K562 (cell line): ENCODE data around the gene ELOVL1. TPM values are rescaled to one million over a fixed set of nuclear protein-coding genes. Genes with fewer than 3 reads are reported as not detected.
A peak's percentile ranks its signal among the peaks of the same experiment; 100 is the strongest.

Source experiments
- CAMTA2 ChIP-seq: fragments of 250-450 bp; sonication (Bioruptor Pico); conservative IDR thresholded peaks from 2 replicates; pipeline ENCODE4 v1.5.1; 2022
- CBX2 ChIP-seq: fragments of 200-600 bp; sonication (generic); IDR thresholded peaks from one replicate; pipeline ENCODE4 v1.6.1; 2012; ENCODE audit warnings: mild to moderate bottlenecking, low read length, inconsistent platforms; ENCODE audit not compliant: insufficient read depth, poor library complexity, severe bottlenecking
- CREM ChIP-seq: IDR thresholded peaks from 2 replicates; pipeline ENCODE4 v1.6.1; 2014; ENCODE audit warnings: antibody characterized with exemption, low read depth
- DMBX1 ChIP-seq: fragments of 250-450 bp; sonication (Bioruptor Pico); IDR thresholded peaks from 2 replicates; pipeline ENCODE4 v1.8.0; 2022; ENCODE audit warnings: inconsistent platforms, mild to moderate bottlenecking, moderate library complexity, borderline replicate concordance
- EP300 ChIP-seq: IDR thresholded peaks from 2 replicates; pipeline ENCODE4 v1.6.1; 2012; ENCODE audit warnings: low read length, improper control_type of control experiment
- MAFF ChIP-seq: IDR thresholded peaks from 2 replicates; pipeline ENCODE4 v1.6.1; 2012; ENCODE audit warnings: low read length, improper control_type of control experiment
- MEF2D ChIP-seq: conservative IDR thresholded peaks from 2 replicates; pipeline ENCODE4 v1.6.1; 2016; ENCODE audit warnings: low read depth, missing genetic modification characterization, missing compliant biosample characterization
- MTA2 ChIP-seq: fragments of 450-650 bp; IDR thresholded peaks from 2 replicates; pipeline ENCODE4 v1.6.1; 2016; ENCODE audit warnings: low read depth
- NFIC ChIP-seq: fragments of 450-650 bp; IDR thresholded peaks from 2 replicates; pipeline ENCODE4 v1.6.1; 2017; ENCODE audit warnings: mild to moderate bottlenecking, inconsistent platforms
- PHF20 ChIP-seq: fragments of 450-650 bp; IDR thresholded peaks from 2 replicates; pipeline ENCODE4 v1.6.1; 2018; ENCODE audit not compliant: partially characterized antibody
- RBM15 ChIP-seq: fragments of 200-400 bp; formaldehyde crosslinking; IDR thresholded peaks from 2 replicates; pipeline ENCODE4 v1.6.1; 2018; ENCODE audit warnings: mild to moderate bottlenecking, low read length, moderate library complexity; ENCODE audit not compliant: insufficient read depth
- SIN3A ChIP-seq, 2 experiments: fragments of 150-350 bp in 1 of 2; IDR thresholded peaks; 2 replicates each; pipeline ENCODE4 v1.6.1; 2011 to 2016; ENCODE audit warnings: borderline replicate concordance in 2 of 2, low read depth in 2 of 2, low read length in 2 of 2, mild to moderate bottlenecking in 2 of 2, moderate library complexity in 2 of 2; ENCODE audit not compliant: control insufficient read depth in 1 of 2
- TAF1 ChIP-seq: IDR thresholded peaks from 2 replicates; pipeline ENCODE4 v1.6.1; 2011; ENCODE audit warnings: mild to moderate bottlenecking, low read length, moderate library complexity; ENCODE audit not compliant: insufficient read depth, control insufficient read depth, severe bottlenecking; ENCODE audit errors: extremely low read depth
- TAF7 ChIP-seq: fragments of 450-650 bp; IDR thresholded peaks from 2 replicates; pipeline ENCODE4 v1.6.1; 2016; ENCODE audit warnings: missing genetic modification characterization, missing compliant biosample characterization
- TAL1 ChIP-seq: fragments of 450-650 bp; IDR thresholded peaks from 2 replicates; pipeline ENCODE4 v1.6.1; 2016; ENCODE audit warnings: mild to moderate bottlenecking
- TGIF2 ChIP-seq: sonication (generic); formaldehyde crosslinking; IDR thresholded peaks from 2 replicates; pipeline ENCODE4 v1.8.1; 2022; ENCODE audit warnings: mild to moderate bottlenecking, missing genetic modification reagents, moderate library complexity
- ZC3H11A ChIP-seq: IDR thresholded peaks from 2 replicates; pipeline ENCODE4 v1.6.1; 2012; ENCODE audit warnings: low read depth, low read length, improper control_type of control experiment
- ZNF347 ChIP-seq: fragments of 450-650 bp; formaldehyde crosslinking; IDR thresholded peaks from 2 replicates; pipeline ENCODE4 v1.4.0; 2020; ENCODE audit warnings: low read depth, mild to moderate bottlenecking, moderate library complexity
- polyA plus RNA-seq, 8 experiments: library from polyadenylated mRNA; depleted of rRNA in 4 of 8; stranded (reverse) in 5 of 8; unstranded in 3 of 8; fragments of >200 nt; fragmentation: Nextera tagmentation in 2 of 8; fragmentation: Illumina TruSeq in 1 of 8; extraction: Ambion mirVana in 2 of 8; extraction: Trizol in 1 of 8; gene quantifications; 2 replicates each; pipeline versions ENCODE4 v1.2.1 to v1.2.3, GENCODE V29; 2011 to 2014; ENCODE audit warnings: inconsistent platforms in 1 of 8, missing spikeins in 1 of 8
- total RNA-seq, 7 experiments: library from RNA; depleted of rRNA in 6 of 7; stranded (reverse); fragments of >200 nt in 6 of 7; fragmentation: Illumina TruSeq in 2 of 7; extraction: Trizol in 2 of 7; gene quantifications; 2 replicates each; pipeline versions ENCODE4 v1.2.1 to v1.2.3, GENCODE V29; 2011 to 2021; ENCODE audit warnings: low replicate concordance in 1 of 7
- TF ChIP-seq, protein P1 (sequence below): sonication (generic); formaldehyde crosslinking; IDR thresholded peaks from 2 replicates; pipeline ENCODE4 v1.8.0; 2022; ENCODE audit warnings: missing genetic modification reagents, mild to moderate bottlenecking, borderline replicate concordance
- TF ChIP-seq, protein P2 (sequence below): IDR thresholded peaks from 2 replicates; pipeline ENCODE4 v1.6.1; 2014; ENCODE audit warnings: antibody characterized with exemption
- TF ChIP-seq, protein P3 (sequence below): fragments of 450-650 bp; IDR thresholded peaks from 2 replicates; pipeline ENCODE4 v1.6.1; 2016; ENCODE audit warnings: antibody characterized with exemption
- TF ChIP-seq, protein P4 (sequence below): sonication (generic); formaldehyde crosslinking; IDR thresholded peaks from 2 replicates; pipeline ENCODE4 v1.8.0; 2022; ENCODE audit warnings: mild to moderate bottlenecking, missing genetic modification reagents
- TF ChIP-seq, protein P5 (sequence below), 2 experiments: fragments of 450-650 bp; IDR thresholded peaks; 2 replicates each; pipeline ENCODE4 v1.6.1; 2016

The ELOVL1 gene
- total and polyA plus RNA-seq, 9 of the 15 experiments (the other 6 are each of a cell fraction or from before 2014, with no cell fraction given): 51.0 to 157 (median 70.3) TPM

DNA sequence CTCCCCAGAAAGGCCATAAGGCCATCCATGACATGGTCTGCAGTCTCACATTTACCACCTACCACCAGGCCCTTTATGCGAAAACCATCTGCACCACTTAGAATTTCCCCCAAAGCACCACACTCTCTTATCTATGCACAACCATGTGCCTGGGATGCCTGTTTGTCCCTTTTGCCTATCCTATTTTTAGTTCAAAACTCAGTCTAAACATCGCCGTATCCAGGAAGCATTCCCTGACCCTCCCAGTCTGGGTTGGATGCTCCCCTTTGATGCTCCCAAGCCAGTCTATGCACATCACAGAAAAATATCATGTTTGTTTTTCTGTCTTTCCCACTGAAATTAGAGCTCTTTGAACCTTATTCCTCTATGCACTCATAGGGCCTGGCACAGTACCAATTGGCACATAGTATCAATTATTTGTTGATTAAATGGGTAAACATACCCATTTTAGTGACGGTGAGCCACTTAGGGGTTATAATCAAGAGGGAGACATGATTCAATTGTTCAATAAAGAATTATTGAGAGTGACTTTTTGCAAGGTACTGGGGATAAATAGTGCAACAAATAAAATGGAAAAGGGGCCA lies 23.5 kb downstream of the ELOVL1 start (continued):
- TF ChIP-seq TAF1 (no peak), PHF20 (no peak), DMBX1 (no peak), TGIF2 (CRISPR knock-in tag) (no peak), ZC3H11A (no peak), ZNF347 (no peak), EP300 (peak; percentile 48; the same call in 1 of the 2 replicates), CAMTA2 (no peak), MAFF (no peak), MEF2D (tag) (peak; percentile 94), MTA2 (peak; percentile 17; the same call in 1 of the 2 replicates), CBX2 (no peak), CREM (no peak), TAL1 (peak; percentile 40; the same call in 1 of the 2 replicates), SIN3A (IDR thresholded peaks at IDR 0.05; ENCODE audit: borderline replicate concordance in 2 of 2, control insufficient read depth in 1 of 2, low read depth in 2 of 2, low read length in 2 of 2) (no peak), NFIC (peak; percentile 14; the same call in 1 of the 2 replicates), TAF7 (tag) (no peak), RBM15 (no peak)
- TF ChIP-seq, protein P1, sequence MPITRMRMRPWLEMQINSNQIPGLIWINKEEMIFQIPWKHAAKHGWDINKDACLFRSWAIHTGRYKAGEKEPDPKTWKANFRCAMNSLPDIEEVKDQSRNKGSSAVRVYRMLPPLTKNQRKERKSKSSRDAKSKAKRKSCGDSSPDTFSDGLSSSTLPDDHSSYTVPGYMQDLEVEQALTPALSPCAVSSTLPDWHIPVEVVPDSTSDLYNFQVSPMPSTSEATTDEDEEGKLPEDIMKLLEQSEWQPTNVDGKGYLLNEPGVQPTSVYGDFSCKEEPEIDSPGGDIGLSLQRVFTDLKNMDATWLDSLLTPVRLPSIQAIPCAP: no peak
- TF ChIP-seq, protein P2, sequence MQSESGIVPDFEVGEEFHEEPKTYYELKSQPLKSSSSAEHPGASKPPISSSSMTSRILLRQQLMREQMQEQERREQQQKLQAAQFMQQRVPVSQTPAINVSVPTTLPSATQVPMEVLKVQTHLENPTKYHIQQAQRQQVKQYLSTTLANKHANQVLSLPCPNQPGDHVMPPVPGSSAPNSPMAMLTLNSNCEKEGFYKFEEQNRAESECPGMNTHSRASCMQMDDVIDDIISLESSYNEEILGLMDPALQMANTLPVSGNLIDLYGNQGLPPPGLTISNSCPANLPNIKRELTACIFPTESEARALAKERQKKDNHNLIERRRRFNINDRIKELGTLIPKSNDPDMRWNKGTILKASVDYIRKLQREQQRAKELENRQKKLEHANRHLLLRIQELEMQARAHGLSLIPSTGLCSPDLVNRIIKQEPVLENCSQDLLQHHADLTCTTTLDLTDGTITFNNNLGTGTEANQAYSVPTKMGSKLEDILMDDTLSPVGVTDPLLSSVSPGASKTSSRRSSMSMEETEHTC: no peak
- TF ChIP-seq, protein P3, sequence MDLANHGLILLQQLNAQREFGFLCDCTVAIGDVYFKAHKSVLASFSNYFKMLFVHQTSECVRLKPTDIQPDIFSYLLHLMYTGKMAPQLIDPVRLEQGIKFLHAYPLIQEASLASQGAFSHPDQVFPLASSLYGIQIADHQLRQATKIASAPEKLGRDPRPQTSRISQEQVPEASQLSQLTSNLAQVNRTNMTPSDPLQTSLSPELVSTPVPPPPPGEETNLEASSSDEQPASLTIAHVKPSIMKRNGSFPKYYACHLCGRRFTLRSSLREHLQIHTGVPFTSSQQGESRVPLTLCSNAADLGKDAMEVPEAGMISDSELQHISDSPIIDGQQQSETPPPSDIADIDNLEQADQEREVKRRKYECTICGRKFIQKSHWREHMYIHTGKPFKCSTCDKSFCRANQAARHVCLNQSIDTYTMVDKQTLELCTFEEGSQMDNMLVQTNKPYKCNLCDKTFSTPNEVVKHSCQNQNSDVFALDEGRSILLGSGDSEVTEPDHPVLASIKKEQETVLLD: peak; percentile 43; the same call in 1 of the 2 replicates
- TF ChIP-seq, protein P4, sequence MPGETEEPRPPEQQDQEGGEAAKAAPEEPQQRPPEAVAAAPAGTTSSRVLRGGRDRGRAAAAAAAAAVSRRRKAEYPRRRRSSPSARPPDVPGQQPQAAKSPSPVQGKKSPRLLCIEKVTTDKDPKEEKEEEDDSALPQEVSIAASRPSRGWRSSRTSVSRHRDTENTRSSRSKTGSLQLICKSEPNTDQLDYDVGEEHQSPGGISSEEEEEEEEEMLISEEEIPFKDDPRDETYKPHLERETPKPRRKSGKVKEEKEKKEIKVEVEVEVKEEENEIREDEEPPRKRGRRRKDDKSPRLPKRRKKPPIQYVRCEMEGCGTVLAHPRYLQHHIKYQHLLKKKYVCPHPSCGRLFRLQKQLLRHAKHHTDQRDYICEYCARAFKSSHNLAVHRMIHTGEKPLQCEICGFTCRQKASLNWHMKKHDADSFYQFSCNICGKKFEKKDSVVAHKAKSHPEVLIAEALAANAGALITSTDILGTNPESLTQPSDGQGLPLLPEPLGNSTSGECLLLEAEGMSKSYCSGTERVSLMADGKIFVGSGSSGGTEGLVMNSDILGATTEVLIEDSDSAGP: no peak
- TF ChIP-seq, protein P5, sequence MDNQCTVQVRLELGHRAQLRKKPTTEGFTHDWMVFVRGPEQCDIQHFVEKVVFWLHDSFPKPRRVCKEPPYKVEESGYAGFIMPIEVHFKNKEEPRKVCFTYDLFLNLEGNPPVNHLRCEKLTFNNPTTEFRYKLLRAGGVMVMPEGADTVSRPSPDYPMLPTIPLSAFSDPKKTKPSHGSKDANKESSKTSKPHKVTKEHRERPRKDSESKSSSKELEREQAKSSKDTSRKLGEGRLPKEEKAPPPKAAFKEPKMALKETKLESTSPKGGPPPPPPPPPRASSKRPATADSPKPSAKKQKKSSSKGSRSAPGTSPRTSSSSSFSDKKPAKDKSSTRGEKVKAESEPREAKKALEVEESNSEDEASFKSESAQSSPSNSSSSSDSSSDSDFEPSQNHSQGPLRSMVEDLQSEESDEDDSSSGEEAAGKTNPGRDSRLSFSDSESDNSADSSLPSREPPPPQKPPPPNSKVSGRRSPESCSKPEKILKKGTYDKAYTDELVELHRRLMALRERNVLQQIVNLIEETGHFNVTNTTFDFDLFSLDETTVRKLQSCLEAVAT (IDR thresholded peaks at IDR 0.05): peak in 1 of 2 experiments; percentile 26; a peak in 1 of 4 replicates
